Natural killer cell (primary cell): ENCODE measurements around the gene PLEKHF1. TPM values are rescaled to one million over a fixed set of nuclear protein-coding genes. Genes with fewer than 3 reads are reported as not detected.

Source experiments
- ATAC-seq, 3 donors: fragments of 150-1000 bp in 2 of 3; fragments of 200-7000 bp in 1 of 3; cut with Tn5 transposase; 1 replicate in 1 of 3; 2 replicates in 2 of 3; pipeline ENCODE4 v1.10.0; 2021; ENCODE audit warnings: mild to moderate bottlenecking in 2 of 3, moderate library complexity in 2 of 3
- DNase-seq, 2 donors: peaks; one replicate each; pipeline versions ENCODE4 v3.0.0 to v3.0.0-alpha.2; 2013 to 2021; ENCODE audit warnings: mixed read lengths in 1 of 2
- H3K27ac ChIP-seq: one replicate; pipeline ENCODE4 v1.5.1; 2013; ENCODE audit warnings: mild to moderate bottlenecking, low read length
- H3K27me3 ChIP-seq: one replicate; pipeline ENCODE4 v1.6.1; 2013; ENCODE audit warnings: low read length; ENCODE audit not compliant: control insufficient read depth, insufficient read depth
- H3K36me3 ChIP-seq: one replicate; pipeline ENCODE4 v1.6.1; 2013; ENCODE audit warnings: low read length; ENCODE audit not compliant: control insufficient read depth, insufficient read depth
- H3K4me1 ChIP-seq: one replicate; pipeline ENCODE4 v1.6.1; 2013; ENCODE audit warnings: low read length; ENCODE audit not compliant: control insufficient read depth, insufficient read depth
- H3K4me3 ChIP-seq: one replicate; pipeline ENCODE4 v1.5.1; 2013; ENCODE audit warnings: low read length
- H3K9me3 ChIP-seq: one replicate; pipeline ENCODE4 v1.6.1; 2013; ENCODE audit warnings: low read length; ENCODE audit not compliant: control insufficient read depth, insufficient read depth
- H3K27ac Mint-ChIP-seq, 2 donors: one replicate each; pipeline ENCODE4 v1.8.0; 2022; ENCODE audit warnings: mild to moderate bottlenecking in 2 of 2, mixed read lengths in 2 of 2, moderate library complexity in 1 of 2
- H3K27me3 Mint-ChIP-seq, 2 donors: one replicate each; pipeline ENCODE4 v1.8.0; 2022; ENCODE audit warnings: low read depth in 2 of 2, mixed read lengths in 2 of 2
- H3K36me3 Mint-ChIP-seq: one replicate; pipeline ENCODE4 v1.8.0; 2022; ENCODE audit warnings: mixed read lengths
- H3K4me1 Mint-ChIP-seq, 2 donors: one replicate each; pipeline ENCODE4 v1.8.0; 2022; ENCODE audit warnings: mixed read lengths in 2 of 2
- H3K4me3 Mint-ChIP-seq: one replicate; pipeline ENCODE4 v1.8.0; 2022; ENCODE audit warnings: mild to moderate bottlenecking, moderate library complexity, mixed read lengths
- H3K9me3 Mint-ChIP-seq, 2 donors: one replicate each; pipeline ENCODE4 v1.8.0; 2022; ENCODE audit warnings: mixed read lengths in 2 of 2
- CTCF ChIP-seq: fragments of 200-600 bp; IDR thresholded peaks from one replicate; pipeline ENCODE4 v1.8.0; 2022; ENCODE audit warnings: antibody characterized with exemption
- WGBS: methylation state at CpG from one replicate; pipeline ENCODE4 v1.1.7; 2013; ENCODE audit warnings: missing lambda C conversion rate; ENCODE audit not compliant: insufficient coverage; 5-methylcytosine and 5-hydroxymethylcytosine counted together
- intact Hi-C: fragments of 100-400 bp; cut with micrococcal nuclease; formaldehyde crosslinking; loops from one replicate; pipeline ENCODE4 v1.14.2; 2022
- total RNA-seq, 4 donors: library from RNA; stranded (reverse); fragments of 120-200 nt in 1 of 4; gene quantifications; one replicate each; pipeline versions ENCODE4 v1.2.3 to v1.2.4, GENCODE V29; 2013 to 2022

The PLEKHF1 gene
- total RNA-seq, 3 donors from 2014 or later (not counting 1 experiment from before 2014, with no cell fraction given): 53.0 to 81.8 (median 53.8) TPM

- Mint-ChIP-seq H3K4me1 (peaks cover 40 to 42% of the 10 kb centered on the region in 2 donors), H3K36me3 (no peaks in the 10 kb centered on the region), H3K9me3 (no peaks in the 10 kb centered on the region), H3K4me3 (peak overlapping the region; percentile 81), H3K27ac (peak overlapping the region; percentile 94 to 98), H3K27me3 (no peaks in the 10 kb centered on the region)
- H3K27me3 ChIP-seq: no peaks in the 10 kb centered on the region
- no peaks in the 10 kb centered on the region for H3K9me3 ChIP-seq
- intact Hi-C loops: loop anchor here (1.0 to 5.0 kb wide), 3 partner anchors 9 to 42 kb away; no protein-coding TSS in a partner anchor
- TF ChIP-seq CTCF: peak; percentile 20
- peaks cover 5% of the 10 kb centered on the region for H3K36me3 ChIP-seq
- DNase-seq (no peak), ATAC-seq (peak; percentile 34 to 52 (median 45))
- peak overlapping the region; percentile 26 for H3K4me3 ChIP-seq
- H3K27ac ChIP-seq: peak overlapping the region; percentile 41
- WGBS: 21% methylated on average over 22 of the region's 22 CpGs
- H3K4me1 ChIP-seq: peaks cover 51% of the 10 kb centered on the region
Measured at GRCh38 chr19:29664753-29665214, 477 bp upstream of the PLEKHF1 start.

DNA sequence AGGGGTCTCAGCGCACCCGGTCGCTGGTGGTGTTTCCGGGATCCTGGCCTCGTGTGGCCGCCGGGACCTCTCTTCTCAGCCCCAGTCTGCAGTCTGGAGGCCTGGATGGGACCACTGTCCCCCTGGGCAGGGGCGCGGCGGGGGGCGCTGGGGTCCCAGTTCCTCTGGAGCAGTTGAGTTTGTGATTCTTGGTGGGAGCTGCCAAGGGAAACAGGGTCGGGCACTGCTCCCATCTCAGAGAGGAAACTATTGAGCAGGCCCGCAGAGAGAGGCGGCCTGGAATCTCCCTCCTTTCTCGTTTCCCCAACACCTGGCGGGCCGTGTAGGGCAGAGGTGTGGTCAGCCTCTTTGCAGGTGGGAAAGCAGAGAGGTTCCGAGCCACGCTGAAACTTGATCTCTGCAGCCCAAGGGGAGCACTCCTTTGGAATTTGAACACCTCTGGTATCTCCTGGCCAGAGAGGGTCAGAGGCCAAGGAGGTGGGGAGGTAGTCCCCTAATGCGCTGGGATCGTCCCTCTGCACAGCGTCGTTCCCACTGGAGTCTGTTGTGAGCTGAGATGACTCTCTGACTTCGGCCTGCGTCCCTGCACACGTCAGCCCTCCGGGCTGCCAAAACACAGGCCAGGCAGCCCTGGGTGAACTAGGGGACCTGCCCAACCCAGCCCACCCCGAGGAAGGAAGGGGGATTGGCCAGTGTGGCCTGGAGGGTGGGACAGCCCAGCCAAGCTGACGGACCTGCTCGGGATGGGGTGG is 741 bp downstream of the PLEKHF1 start:
- Histone ChIP-seq H3K9me3 (no peaks in the 10 kb centered on the region), H3K27ac (peak overlapping the region; percentile 61), H3K27me3 (no peaks in the 10 kb centered on the region), H3K36me3 (peaks cover 5% of the 10 kb centered on the region), H3K4me3 (peak overlapping the region; percentile 88), H3K4me1 (peaks cover 63% of the 10 kb centered on the region)
- whole genome bisulfite sequencing: 9% methylated on average over 28 of the region's 30 CpGs
- DNase-seq (peak in 1 of 2 donors; percentile 68), ATAC-seq (peak in 2 of 3 donors; percentile 1 to 2)
- H3K27me3 Mint-ChIP-seq: no peaks in the 10 kb centered on the region
- TF ChIP-seq CTCF: no peak
- H3K36me3 Mint-ChIP-seq: no peaks in the 10 kb centered on the region
- peaks cover 51 to 52% of the 10 kb centered on the region in 2 donors for H3K4me1 Mint-ChIP-seq
- H3K4me3 Mint-ChIP-seq: peak overlapping the region; percentile 91
- H3K27ac Mint-ChIP-seq: peak overlapping the region; percentile 94 to 98
- H3K9me3 Mint-ChIP-seq: no peaks in the 10 kb centered on the region
- intact Hi-C loops: loop anchor here (1.0 to 5.0 kb wide), 4 partner anchors 7 to 44 kb away; no protein-coding TSS in a partner anchor

- H3K4me1 ChIP-seq: peaks cover 71% of the 10 kb centered on the region
- intact Hi-C loops: loop anchor here (2.0 to 5.0 kb wide), 2 partner anchors 14 to 44 kb away; no protein-coding TSS in a partner anchor
Measured at GRCh38 chr19:29666578-29667386, 1.5 kb downstream of the PLEKHF1 start.

More at GRCh38 chr19:29666578-29667386, 1.5 kb downstream of the PLEKHF1 start:
- H3K36me3 ChIP-seq: peaks cover 5% of the 10 kb centered on the region
- Mint-ChIP-seq H3K27ac (peak overlapping the region; percentile 94 to 98), H3K27me3 (no peaks in the 10 kb centered on the region), H3K36me3 (no peaks in the 10 kb centered on the region), H3K9me3 (no peaks in the 10 kb centered on the region), H3K4me3 (peak overlapping the region; percentile 91), H3K4me1 (peaks cover 59% of the 10 kb centered on the region in 2 donors)
- H3K9me3 ChIP-seq: no peaks in the 10 kb centered on the region
- H3K27ac ChIP-seq: peak overlapping the region; percentile 61
- peak overlapping the region; percentile 88 for H3K4me3 ChIP-seq
- no peak for TF ChIP-seq CTCF
- DNase-seq (peak in 1 of 2 donors; percentile 52), ATAC-seq (no peak)
- no peaks in the 10 kb centered on the region for H3K27me3 ChIP-seq
- 25% methylated on average over 20 of the region's 20 CpGs for WGBS
